Activated naive CD4-positive, alpha-beta T cell treated with anti-CD3 and anti-CD28 coated beads, Interleukin-2, amount 50 U/mL, for 24 hours (primary cell): ENCODE measurements around the gene ANKRD26.

ENCODE experiments used
- H3K27ac Mint-ChIP-seq: one replicate; pipeline ENCODE4 v1.8.0; 2021; ENCODE audit warnings: mild to moderate bottlenecking, mixed read lengths
- H3K27me3 Mint-ChIP-seq: one replicate; pipeline ENCODE4 v1.8.0; 2021; ENCODE audit warnings: mixed read lengths
- H3K36me3 Mint-ChIP-seq: one replicate; pipeline ENCODE4 v1.8.0; 2021; ENCODE audit warnings: mixed read lengths
- H3K4me1 Mint-ChIP-seq: one replicate; pipeline ENCODE4 v1.8.0; 2021; ENCODE audit warnings: mixed read lengths
- H3K4me3 Mint-ChIP-seq: one replicate; pipeline ENCODE4 v1.8.0; 2021; ENCODE audit warnings: mild to moderate bottlenecking, mixed read lengths
- H3K9me3 Mint-ChIP-seq: one replicate; pipeline ENCODE4 v1.8.0; 2021; ENCODE audit warnings: mixed read lengths

ANKRD26 gene

GRCh38 chr10:26970667-26971066, 129.6 kb downstream of the ANKRD26 start:
- Mint-ChIP-seq H3K27me3 (no peaks in the 10 kb centered on the region), H3K9me3 (no peaks in the 10 kb centered on the region), H3K36me3 (peaks cover 23% of the 10 kb centered on the region), H3K27ac (no peak overlapping the region), H3K4me3 (no peak overlapping the region), H3K4me1 (no peaks in the 10 kb centered on the region)

DNA sequence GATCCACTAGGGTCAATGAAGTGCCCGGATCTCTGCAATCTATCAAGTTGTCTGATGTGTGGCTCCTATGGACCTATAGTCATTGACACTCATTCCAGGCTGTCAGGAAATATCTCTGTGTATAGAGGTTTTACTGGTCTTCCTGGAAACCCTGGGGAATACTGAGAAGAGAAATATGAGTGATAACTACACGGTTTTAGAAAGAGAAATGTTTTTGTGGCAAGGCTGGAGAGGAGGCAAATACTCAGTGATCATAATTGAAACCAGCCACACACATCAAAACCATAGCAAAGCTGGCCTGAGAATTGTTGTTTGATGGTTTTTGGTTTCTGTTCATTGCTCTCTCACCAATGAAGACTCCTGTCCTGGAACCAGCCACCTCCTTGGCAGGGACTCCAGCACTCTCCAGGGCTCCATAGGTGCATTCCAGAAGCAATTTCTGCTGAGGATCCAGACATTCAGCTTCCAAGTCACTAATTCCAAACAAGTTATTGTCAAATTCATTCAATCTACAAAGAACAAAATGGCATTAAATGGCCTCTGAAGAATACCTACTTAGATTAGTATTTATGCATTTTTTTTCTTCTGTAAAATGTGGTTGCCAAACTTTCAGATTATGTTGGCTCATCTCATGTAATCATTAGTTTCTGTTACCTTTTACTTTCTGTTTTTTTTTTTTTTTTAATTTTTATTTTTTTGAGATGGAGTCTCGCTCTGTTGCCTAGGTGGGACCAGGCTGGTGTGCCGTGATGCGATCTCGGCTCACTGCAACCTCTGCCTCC, 131.0 kb downstream of the ANKRD26 start:
- H3K4me3 Mint-ChIP-seq = no peak overlapping the region
- no peaks in the 10 kb centered on the region for H3K27me3 Mint-ChIP-seq
- H3K27ac Mint-ChIP-seq = no peak overlapping the region
- H3K9me3 Mint-ChIP-seq = no peaks in the 10 kb centered on the region
- H3K4me1 Mint-ChIP-seq = no peaks in the 10 kb centered on the region
- H3K36me3 Mint-ChIP-seq = peaks cover 26% of the 10 kb centered on the region

GRCh38 chr10:26962835-26963234, 137.5 kb downstream of the ANKRD26 start:
- no peaks in the 10 kb centered on the region for H3K27me3 Mint-ChIP-seq
- no peaks in the 10 kb centered on the region for H3K9me3 Mint-ChIP-seq
- H3K4me3 Mint-ChIP-seq = no peak overlapping the region
- no peaks in the 10 kb centered on the region for H3K4me1 Mint-ChIP-seq
- H3K36me3 Mint-ChIP-seq = peaks cover 18% of the 10 kb centered on the region
- no peak overlapping the region for H3K27ac Mint-ChIP-seq

GRCh38 chr10:26960308-26960707, 140.0 kb downstream of the ANKRD26 start:
- H3K4me3 Mint-ChIP-seq = no peak overlapping the region
- peaks cover 1% of the 10 kb centered on the region for H3K36me3 Mint-ChIP-seq
- no peak overlapping the region for H3K27ac Mint-ChIP-seq
- no peaks in the 10 kb centered on the region for H3K9me3 Mint-ChIP-seq
- H3K4me1 Mint-ChIP-seq = no peaks in the 10 kb centered on the region
- no peaks in the 10 kb centered on the region for H3K27me3 Mint-ChIP-seq

DNA sequence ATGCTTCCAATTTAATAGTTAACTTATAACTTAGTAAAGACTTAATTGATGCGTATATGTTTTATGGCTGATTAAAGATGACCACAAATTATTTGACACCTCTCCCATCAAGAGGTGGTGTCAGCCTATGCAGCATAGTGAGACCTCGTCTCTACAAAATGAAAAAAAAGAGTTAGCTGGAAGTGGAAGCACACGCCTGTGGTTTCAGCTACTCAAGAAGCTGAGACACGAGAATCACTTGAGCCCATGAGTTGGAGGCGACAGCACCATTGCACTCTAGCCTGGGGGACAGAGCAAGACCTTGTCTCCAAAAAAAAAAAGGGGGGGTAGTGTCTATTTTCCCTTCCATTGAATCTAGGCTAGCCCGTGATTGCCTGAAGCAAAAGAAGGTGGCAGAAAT, 140.5 kb downstream of the ANKRD26 start:
- H3K27ac Mint-ChIP-seq = no peak overlapping the region
- H3K36me3 Mint-ChIP-seq = no peaks in the 10 kb centered on the region
- no peaks in the 10 kb centered on the region for H3K9me3 Mint-ChIP-seq
- H3K27me3 Mint-ChIP-seq = no peaks in the 10 kb centered on the region
- H3K4me1 Mint-ChIP-seq = no peaks in the 10 kb centered on the region
- H3K4me3 Mint-ChIP-seq = no peak overlapping the region
